Measurements from ENCODE around the gene CCDC7.
"Not testable (repeated sequence)": the region's sequence is repeated elsewhere in the genome, so short reads cannot be mapped to it uniquely, and the experiment has no call there.

Gene CCDC7

GRCh38 chr10:32751582-32751981 lies 305.6 kb downstream of the CCDC7 start:
- Histone ChIP-seq H4K12ac (ENCODE audit: low read depth, low read length) (no peak overlapping the region), H2BK120ac (ENCODE audit: insufficient read depth, low read length, poor library complexity) (no peak overlapping the region), H3K27me3 (ENCODE audit: insufficient read depth, low read length) (no peaks in the 10 kb centered on the region), H3K4me1 (ENCODE audit: control insufficient read depth in 1 of 2, insufficient read depth in 2 of 2, low read length in 2 of 2) (no peaks in the 10 kb centered on the region), H3K23ac (ENCODE audit: low read length) (no peak overlapping the region), H2BK12ac (ENCODE audit: low read length) (no peak overlapping the region), H3K4ac (ENCODE audit: low read depth, low read length) (no peak overlapping the region), H3K4me2 (ENCODE audit: low read length) (no peak overlapping the region), H2AFZ (ENCODE audit: insufficient read depth, low read length, poor library complexity) (no peak overlapping the region), H4K8ac (ENCODE audit: low read depth, low read length) (no peak overlapping the region), H2BK5ac (ENCODE audit: low read depth, low read length, poor library complexity) (no peak overlapping the region), H3K9ac (ENCODE audit: low read length) (no peak overlapping the region), H3K14ac (ENCODE audit: low read length) (no peak overlapping the region), H3K9me3 (ENCODE audit: insufficient read depth, low read depth, low read length) (peaks cover 8% of the 10 kb centered on the region), H2AK5ac (ENCODE audit: low read length) (no peak overlapping the region), H3K36me3 (ENCODE audit: control insufficient read depth in 1 of 2, insufficient read depth in 2 of 2, low read length in 2 of 2) (peaks cover 0 to 2% of the 10 kb centered on the region in 2 experiments), H3K4me3 (ENCODE audit: low read depth, low read length) (no peak overlapping the region), H3K27ac (ENCODE audit: low read depth, low read length) (no peak overlapping the region), H3K79me2 (ENCODE audit: control insufficient read depth, insufficient read depth, low read length, poor library complexity) (no peaks in the 10 kb centered on the region), H3K18ac (ENCODE audit: low read length) (no peak overlapping the region), H4K91ac (ENCODE audit: low read depth, low read length) (no peak overlapping the region), H3K79me1 (ENCODE audit: low read length) (no peaks in the 10 kb centered on the region)
- no CpG with 5 or more reads among the region's 4 CpGs for WGBS (ENCODE audit: extremely low coverage, insufficient coverage, insufficient read length)
- DNase-seq: no peak

DNA sequence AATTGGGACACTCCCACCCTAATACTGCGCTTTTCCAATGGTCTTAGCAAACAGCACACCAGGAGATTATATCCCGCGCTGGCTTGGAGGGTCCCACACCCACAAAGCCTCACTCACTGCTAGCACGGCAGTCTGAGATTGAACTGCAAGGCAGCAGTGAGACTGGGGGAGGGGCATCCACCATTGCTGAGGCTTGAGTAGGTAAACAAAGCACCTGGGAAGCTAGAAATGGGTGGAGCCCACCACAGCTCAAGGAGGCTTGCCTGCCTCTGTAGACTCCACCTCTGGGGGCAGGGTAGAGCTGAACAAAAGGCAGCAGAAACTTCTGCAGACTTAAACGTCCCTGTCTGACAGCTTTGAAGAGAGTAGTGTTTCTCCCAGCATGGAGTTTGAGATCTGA lies 309.0 kb downstream of the CCDC7 start:
- WGBS (ENCODE audit: extremely low coverage, insufficient coverage, insufficient read length): no CpG with 5 or more reads among the region's 5 CpGs
- not testable (repeated sequence) for H3K23ac ChIP-seq (ENCODE audit: low read length); H3K27me3 ChIP-seq (ENCODE audit: insufficient read depth, low read length); H4K8ac ChIP-seq (ENCODE audit: low read depth, low read length); H3K14ac ChIP-seq (ENCODE audit: low read length); H3K4me3 ChIP-seq (ENCODE audit: low read depth, low read length); H3K9me3 ChIP-seq (ENCODE audit: insufficient read depth, low read depth, low read length); H2AFZ ChIP-seq (ENCODE audit: insufficient read depth, low read length, poor library complexity); H3K4me1 ChIP-seq (ENCODE audit: control insufficient read depth in 1 of 2, insufficient read depth in 2 of 2, low read length in 2 of 2); H3K79me1 ChIP-seq (ENCODE audit: low read length); H3K27ac ChIP-seq (ENCODE audit: low read depth, low read length); H3K36me3 ChIP-seq (ENCODE audit: control insufficient read depth in 1 of 2, insufficient read depth in 2 of 2, low read length in 2 of 2); H3K4ac ChIP-seq (ENCODE audit: low read depth, low read length); H2BK5ac ChIP-seq (ENCODE audit: low read depth, low read length, poor library complexity); H4K91ac ChIP-seq (ENCODE audit: low read depth, low read length); H3K18ac ChIP-seq (ENCODE audit: low read length); H4K12ac ChIP-seq (ENCODE audit: low read depth, low read length); H3K4me2 ChIP-seq (ENCODE audit: low read length); H2BK12ac ChIP-seq (ENCODE audit: low read length); H2BK120ac ChIP-seq (ENCODE audit: insufficient read depth, low read length, poor library complexity); H2AK5ac ChIP-seq (ENCODE audit: low read length); DNase-seq; H3K9ac ChIP-seq (ENCODE audit: low read length); H3K79me2 ChIP-seq (ENCODE audit: control insufficient read depth, insufficient read depth, low read length, poor library complexity)

GRCh38 chr10:32771217-32771616 lies 325.3 kb downstream of the CCDC7 start:
- Histone ChIP-seq H4K8ac (ENCODE audit: low read depth, low read length) (no peak overlapping the region), H4K12ac (ENCODE audit: low read depth, low read length) (no peak overlapping the region), H3K9ac (ENCODE audit: low read length) (no peak overlapping the region), H3K79me2 (ENCODE audit: control insufficient read depth, insufficient read depth, low read length, poor library complexity) (no peaks in the 10 kb centered on the region), H3K4me1 (ENCODE audit: control insufficient read depth in 1 of 2, insufficient read depth in 2 of 2, low read length in 2 of 2) (no peaks in the 10 kb centered on the region), H4K91ac (ENCODE audit: low read depth, low read length) (no peak overlapping the region), H2AK5ac (ENCODE audit: low read length) (no peak overlapping the region), H3K4ac (ENCODE audit: low read depth, low read length) (no peak overlapping the region), H2BK5ac (ENCODE audit: low read depth, low read length, poor library complexity) (no peak overlapping the region), H3K9me3 (ENCODE audit: insufficient read depth, low read depth, low read length) (peaks cover 6% of the 10 kb centered on the region), H3K18ac (ENCODE audit: low read length) (no peak overlapping the region), H3K27me3 (ENCODE audit: insufficient read depth, low read length) (no peaks in the 10 kb centered on the region), H2BK120ac (ENCODE audit: insufficient read depth, low read length, poor library complexity) (no peak overlapping the region), H3K14ac (ENCODE audit: low read length) (no peak overlapping the region), H2BK12ac (ENCODE audit: low read length) (no peak overlapping the region), H3K4me2 (ENCODE audit: low read length) (no peak overlapping the region), H3K36me3 (ENCODE audit: control insufficient read depth in 1 of 2, insufficient read depth in 2 of 2, low read length in 2 of 2) (no peaks in the 10 kb centered on the region), H3K23ac (ENCODE audit: low read length) (no peak overlapping the region), H2AFZ (ENCODE audit: insufficient read depth, low read length, poor library complexity) (no peak overlapping the region), H3K4me3 (ENCODE audit: low read depth, low read length) (no peak overlapping the region), H3K27ac (ENCODE audit: low read depth, low read length) (no peak overlapping the region), H3K79me1 (ENCODE audit: low read length) (no peaks in the 10 kb centered on the region)
- no peak for DNase-seq

DNA sequence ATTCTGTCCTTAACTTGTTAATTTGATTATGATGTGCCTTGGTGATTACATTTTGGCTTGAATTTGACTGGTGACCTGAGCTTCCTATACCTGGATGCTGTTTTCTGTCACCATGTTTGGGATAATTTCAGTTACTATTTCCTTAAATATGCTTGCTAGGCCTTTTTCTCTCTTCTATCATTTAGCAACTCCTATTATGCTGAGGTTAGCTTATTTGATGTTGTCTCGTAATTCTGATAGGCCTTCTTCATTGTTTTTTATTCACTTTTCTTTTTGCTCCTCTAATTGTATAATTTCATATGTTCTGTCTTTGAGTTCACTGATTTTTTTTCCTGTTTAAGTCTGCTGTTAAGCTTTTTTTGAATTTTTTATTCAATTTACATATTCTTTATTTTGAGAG lies 327.2 kb downstream of the CCDC7 start:
- no CpG with 5 or more reads among the region's 1 CpG for WGBS (ENCODE audit: extremely low coverage, insufficient coverage, insufficient read length)
- no peak for DNase-seq
- Histone ChIP-seq H4K91ac (ENCODE audit: low read depth, low read length) (no peak overlapping the region), H3K9me3 (ENCODE audit: insufficient read depth, low read depth, low read length) (peaks cover 6% of the 10 kb centered on the region), H3K18ac (ENCODE audit: low read length) (no peak overlapping the region), H3K14ac (ENCODE audit: low read length) (no peak overlapping the region), H4K12ac (ENCODE audit: low read depth, low read length) (no peak overlapping the region), H3K4me2 (ENCODE audit: low read length) (no peak overlapping the region), H2BK120ac (ENCODE audit: insufficient read depth, low read length, poor library complexity) (no peak overlapping the region), H2BK12ac (ENCODE audit: low read length) (no peak overlapping the region), H2AFZ (ENCODE audit: insufficient read depth, low read length, poor library complexity) (no peak overlapping the region), H3K4ac (ENCODE audit: low read depth, low read length) (no peak overlapping the region), H2AK5ac (ENCODE audit: low read length) (no peak overlapping the region), H3K27me3 (ENCODE audit: insufficient read depth, low read length) (no peaks in the 10 kb centered on the region), H3K36me3 (ENCODE audit: control insufficient read depth in 1 of 2, insufficient read depth in 2 of 2, low read length in 2 of 2) (no peaks in the 10 kb centered on the region), H3K23ac (ENCODE audit: low read length) (no peak overlapping the region), H2BK5ac (ENCODE audit: low read depth, low read length, poor library complexity) (no peak overlapping the region), H3K27ac (ENCODE audit: low read depth, low read length) (no peak overlapping the region), H3K79me2 (ENCODE audit: control insufficient read depth, insufficient read depth, low read length, poor library complexity) (no peaks in the 10 kb centered on the region), H3K9ac (ENCODE audit: low read length) (no peak overlapping the region), H3K4me1 (ENCODE audit: control insufficient read depth in 1 of 2, insufficient read depth in 2 of 2, low read length in 2 of 2) (no peaks in the 10 kb centered on the region), H3K4me3 (ENCODE audit: low read depth, low read length) (no peak overlapping the region), H4K8ac (ENCODE audit: low read depth, low read length) (no peak overlapping the region), H3K79me1 (ENCODE audit: low read length) (no peaks in the 10 kb centered on the region)

Data from trophoblast cell (in vitro differentiated cells and primary cell).